GM20000 (cell line): ENCODE data around the gene SLC15A5.

Source experiments
- DNase-seq: peaks from one replicate; pipeline ENCODE4 v3.0.0; 2012; ENCODE audit warnings: low spot score
- TF ChIP-seq, protein P1 (sequence below): IDR thresholded peaks from 2 replicates; pipeline ENCODE4 v1.5.1; 2012; ENCODE audit warnings: mild to moderate bottlenecking, control low read depth; ENCODE audit errors: extremely low read depth, missing control alignments

The SLC15A5 gene

DNA sequence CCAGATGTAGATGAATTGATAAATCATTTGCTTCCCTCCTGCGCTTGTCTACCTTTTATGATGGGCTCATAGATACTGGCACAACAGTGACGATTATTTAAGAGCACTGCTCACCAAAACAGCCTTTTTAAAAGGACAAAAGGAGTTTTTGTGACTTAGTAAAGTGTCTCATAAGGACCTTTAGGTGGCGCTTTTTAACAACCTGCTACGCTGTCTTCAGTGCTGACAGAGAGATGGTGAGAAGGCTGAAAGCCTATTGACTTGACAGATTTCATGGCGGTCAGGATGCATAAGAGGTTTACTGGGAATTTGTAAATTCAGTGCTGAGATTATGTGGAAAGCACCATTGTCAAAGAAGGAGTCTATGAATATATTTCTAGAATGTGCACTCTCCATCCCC lies 87.6 kb downstream of the SLC15A5 start:
- TF ChIP-seq, protein P1, sequence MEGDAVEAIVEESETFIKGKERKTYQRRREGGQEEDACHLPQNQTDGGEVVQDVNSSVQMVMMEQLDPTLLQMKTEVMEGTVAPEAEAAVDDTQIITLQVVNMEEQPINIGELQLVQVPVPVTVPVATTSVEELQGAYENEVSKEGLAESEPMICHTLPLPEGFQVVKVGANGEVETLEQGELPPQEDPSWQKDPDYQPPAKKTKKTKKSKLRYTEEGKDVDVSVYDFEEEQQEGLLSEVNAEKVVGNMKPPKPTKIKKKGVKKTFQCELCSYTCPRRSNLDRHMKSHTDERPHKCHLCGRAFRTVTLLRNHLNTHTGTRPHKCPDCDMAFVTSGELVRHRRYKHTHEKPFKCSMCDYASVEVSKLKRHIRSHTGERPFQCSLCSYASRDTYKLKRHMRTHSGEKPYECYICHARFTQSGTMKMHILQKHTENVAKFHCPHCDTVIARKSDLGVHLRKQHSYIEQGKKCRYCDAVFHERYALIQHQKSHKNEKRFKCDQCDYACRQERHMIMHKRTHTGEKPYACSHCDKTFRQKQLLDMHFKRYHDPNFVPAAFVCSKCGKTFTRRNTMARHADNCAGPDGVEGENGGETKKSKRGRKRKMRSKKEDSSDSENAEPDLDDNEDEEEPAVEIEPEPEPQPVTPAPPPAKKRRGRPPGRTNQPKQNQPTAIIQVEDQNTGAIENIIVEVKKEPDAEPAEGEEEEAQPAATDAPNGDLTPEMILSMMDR = no peak
- DNase-seq = no peak

DNA sequence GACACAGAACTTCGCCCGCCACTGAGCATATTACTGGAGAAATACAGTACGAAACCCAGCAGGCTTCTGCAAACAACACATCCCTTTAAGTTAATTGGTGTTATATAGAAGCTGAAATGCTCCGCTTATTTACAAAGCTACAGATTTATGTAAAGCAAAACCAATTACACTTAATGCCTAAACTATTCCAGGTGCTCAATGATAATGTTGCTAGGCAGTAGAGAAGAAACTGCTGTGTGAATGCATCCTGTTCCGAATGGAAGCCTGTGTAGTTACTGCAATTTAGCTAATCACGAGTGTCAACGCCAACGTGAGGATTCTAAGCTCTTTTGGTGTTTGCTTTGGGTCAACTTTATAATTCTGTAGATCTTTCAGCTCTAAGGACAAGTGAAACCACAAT lies 89.8 kb downstream of the SLC15A5 start:
- TF ChIP-seq, protein P1 = no peak
- DNase-seq = no peak

GRCh38 chr12:16184681-16185080 lies 92.8 kb downstream of the SLC15A5 start:
- TF ChIP-seq, protein P1 = no peak
- DNase-seq = no peak

GRCh38 chr12:16183541-16183940 lies 93.9 kb downstream of the SLC15A5 start:
- no peak for DNase-seq
- TF ChIP-seq, protein P1 = no peak

DNA sequence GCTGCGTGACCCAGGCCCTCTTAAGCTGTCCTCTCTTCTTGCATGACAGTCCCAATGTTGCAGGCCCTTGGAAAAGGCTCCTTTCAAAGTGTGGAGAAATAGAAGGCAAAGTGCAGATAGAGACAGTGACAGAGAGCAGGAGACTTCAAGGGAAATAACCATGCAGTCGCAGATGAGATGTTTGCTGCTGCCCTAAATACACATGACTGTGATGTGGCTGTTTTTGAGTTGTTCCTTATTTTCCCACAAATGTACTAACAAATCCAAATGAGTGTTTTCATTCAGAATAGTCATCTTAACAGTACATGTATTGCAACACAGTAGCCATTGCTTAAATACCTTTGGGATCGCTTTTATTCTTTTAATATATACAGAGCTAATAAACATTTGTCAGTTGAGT lies 101.6 kb downstream of the SLC15A5 start:
- TF ChIP-seq, protein P1 = no peak
- DNase-seq = no peak

GRCh38 chr12:16174282-16174681 lies 103.2 kb downstream of the SLC15A5 start:
- no peak for DNase-seq
- TF ChIP-seq, protein P1 = no peak

GRCh38 chr12:16171348-16171747 lies 106.1 kb downstream of the SLC15A5 start:
- TF ChIP-seq, protein P1 = no peak
- DNase-seq = no peak
